ENCODE measurements around the gene PTGER2.

PTGER2 gene

DNA sequence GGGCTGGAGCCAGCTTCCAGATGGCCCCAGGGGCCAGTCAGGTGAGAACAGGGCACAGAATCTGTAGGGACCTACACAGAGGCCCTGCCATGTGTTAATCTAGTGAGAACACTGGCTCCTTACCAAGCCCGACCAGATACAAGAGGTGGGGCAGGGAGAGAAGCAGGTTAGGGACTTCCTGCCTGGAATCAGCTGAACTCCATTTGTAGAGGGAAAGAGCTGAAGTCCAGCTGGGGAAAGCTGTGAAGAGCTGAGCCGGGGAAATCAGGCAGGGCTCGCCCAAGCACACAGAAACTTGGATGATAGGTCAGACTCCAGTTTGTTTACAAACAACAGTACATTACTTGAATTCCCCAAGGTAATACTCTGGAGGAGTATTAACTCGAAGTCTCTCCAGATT is 46.7 kb downstream of the PTGER2 start:
- no peaks in the 10 kb centered on the region for H3K79me2 ChIP-seq (ENCODE audit: control insufficient read depth, insufficient read depth, low read length)
- H2BK5ac ChIP-seq (ENCODE audit: low read length) = no peak overlapping the region
- no peaks in the 10 kb centered on the region for H3K36me3 ChIP-seq (ENCODE audit: control insufficient read depth, insufficient read depth, low read length)
- H3K4me3 ChIP-seq (ENCODE audit: low read length) = no peak overlapping the region
- no peak overlapping the region for H4K8ac ChIP-seq (ENCODE audit: low read depth, low read length)
- H3K23ac ChIP-seq (ENCODE audit: low read length) = no peak overlapping the region
- H4K5ac ChIP-seq (ENCODE audit: low read length) = no peak overlapping the region
- no peak overlapping the region for H2AK5ac ChIP-seq (ENCODE audit: low read length)
- H3K9ac ChIP-seq (ENCODE audit: low read length) = no peak overlapping the region
- no peak overlapping the region for H3K4me2 ChIP-seq (ENCODE audit: low read length)
- no peak overlapping the region for H3K18ac ChIP-seq (ENCODE audit: low read length)
- H3K79me1 ChIP-seq (ENCODE audit: low read length) = no peaks in the 10 kb centered on the region
- DNase-seq = peak; percentile 73
- no peak overlapping the region for H2BK120ac ChIP-seq (ENCODE audit: low read depth, low read length)
- H3K27ac ChIP-seq (ENCODE audit: low read depth, low read length) = no peak overlapping the region
- no peak overlapping the region for H3K56ac ChIP-seq (ENCODE audit: low read length)
- no CpG with 5 or more reads among the region's 4 CpGs for WGBS (ENCODE audit: extremely low coverage, insufficient coverage, low lambda C conversion rate)
- H3K4me1 ChIP-seq (ENCODE audit: control insufficient read depth, low read depth, low read length) = no peaks in the 10 kb centered on the region
- no peak overlapping the region for H2BK15ac ChIP-seq (replicated peaks; ENCODE audit: low read depth)
- no peaks in the 10 kb centered on the region for H3K27me3 ChIP-seq (ENCODE audit: insufficient read depth, low read length, poor library complexity)
- H3K4ac ChIP-seq (ENCODE audit: low read depth, low read length) = no peak overlapping the region

DNA sequence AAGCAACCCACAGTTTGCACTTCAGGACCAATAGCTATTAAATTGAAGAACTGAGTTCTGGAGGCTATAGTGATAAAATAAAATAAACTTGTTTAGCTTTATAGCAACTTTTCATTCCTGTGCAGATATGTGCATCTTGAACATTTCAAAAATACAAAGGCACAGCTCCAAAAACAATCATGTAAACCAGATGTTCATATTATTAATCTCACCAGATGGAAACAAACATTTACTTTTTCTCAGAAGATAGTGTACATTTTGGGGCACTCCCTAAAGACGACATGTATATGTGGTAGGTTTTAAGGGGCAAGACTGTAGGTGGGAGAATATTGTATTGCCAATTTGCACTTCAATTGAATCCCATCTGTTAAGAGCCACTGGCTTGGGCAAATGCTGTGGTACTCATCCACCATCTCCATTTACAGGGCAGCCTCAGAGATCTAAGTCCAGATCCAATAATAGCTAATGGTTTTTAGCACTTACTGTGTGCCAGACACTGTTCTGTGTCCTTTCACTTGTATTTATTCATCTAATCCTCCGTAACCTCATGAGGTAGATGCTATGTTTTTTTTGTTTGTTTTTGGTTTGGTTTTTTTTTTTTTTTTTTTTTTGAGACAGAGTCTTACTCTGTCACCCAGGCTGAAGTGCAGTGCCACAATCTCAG is 49.1 kb downstream of the PTGER2 start:
- Histone ChIP-seq H3K79me1 (ENCODE audit: low read length) (no peaks in the 10 kb centered on the region), H2BK5ac (ENCODE audit: low read length) (no peak overlapping the region), H3K4me3 (ENCODE audit: low read length) (no peak overlapping the region), H3K4me1 (ENCODE audit: control insufficient read depth, low read depth, low read length) (no peaks in the 10 kb centered on the region), H2BK120ac (ENCODE audit: low read depth, low read length) (no peak overlapping the region), H2BK15ac (replicated peaks; ENCODE audit: low read depth) (no peak overlapping the region), H3K36me3 (ENCODE audit: control insufficient read depth, insufficient read depth, low read length) (no peaks in the 10 kb centered on the region), H3K27ac (ENCODE audit: low read depth, low read length) (no peak overlapping the region), H3K56ac (ENCODE audit: low read length) (no peak overlapping the region), H3K27me3 (ENCODE audit: insufficient read depth, low read length, poor library complexity) (no peaks in the 10 kb centered on the region), H3K4me2 (ENCODE audit: low read length) (no peak overlapping the region), H4K8ac (ENCODE audit: low read depth, low read length) (no peak overlapping the region), H2AK5ac (ENCODE audit: low read length) (no peak overlapping the region), H4K5ac (ENCODE audit: low read length) (no peak overlapping the region), H3K18ac (ENCODE audit: low read length) (no peak overlapping the region), H3K4ac (ENCODE audit: low read depth, low read length) (no peak overlapping the region), H3K9ac (ENCODE audit: low read length) (no peak overlapping the region), H3K23ac (ENCODE audit: low read length) (no peak overlapping the region), H3K79me2 (ENCODE audit: control insufficient read depth, insufficient read depth, low read length) (no peaks in the 10 kb centered on the region)
- WGBS (ENCODE audit: extremely low coverage, insufficient coverage, low lambda C conversion rate) = no CpG with 5 or more reads among the region's 2 CpGs
- DNase-seq = no peak

- H3K4ac ChIP-seq (ENCODE audit: low read depth, low read length) = no peak overlapping the region
- no peaks in the 10 kb centered on the region for H3K4me1 ChIP-seq (ENCODE audit: control insufficient read depth, low read depth, low read length)
- no peak overlapping the region for H2BK15ac ChIP-seq (replicated peaks; ENCODE audit: low read depth)
- no peak overlapping the region for H4K5ac ChIP-seq (ENCODE audit: low read length)
- H3K27ac ChIP-seq (ENCODE audit: low read depth, low read length) = no peak overlapping the region
- no peak overlapping the region for H3K4me3 ChIP-seq (ENCODE audit: low read length)
- H2BK120ac ChIP-seq (ENCODE audit: low read depth, low read length) = no peak overlapping the region
- no peak overlapping the region for H2BK5ac ChIP-seq (ENCODE audit: low read length)
- no peak overlapping the region for H3K56ac ChIP-seq (ENCODE audit: low read length)
- H3K4me2 ChIP-seq (ENCODE audit: low read length) = no peak overlapping the region
- no peak overlapping the region for H4K8ac ChIP-seq (ENCODE audit: low read depth, low read length)
- no peaks in the 10 kb centered on the region for H3K79me2 ChIP-seq (ENCODE audit: control insufficient read depth, insufficient read depth, low read length)
- H3K9ac ChIP-seq (ENCODE audit: low read length) = no peak overlapping the region
- no peaks in the 10 kb centered on the region for H3K79me1 ChIP-seq (ENCODE audit: low read length)
- no peak overlapping the region for H3K18ac ChIP-seq (ENCODE audit: low read length)
- no CpG with 5 or more reads among the region's 1 CpG for WGBS (ENCODE audit: extremely low coverage, insufficient coverage, low lambda C conversion rate)
- H3K23ac ChIP-seq (ENCODE audit: low read length) = no peak overlapping the region
- no peak overlapping the region for H2AK5ac ChIP-seq (ENCODE audit: low read length)
- no peak for DNase-seq
- H3K27me3 ChIP-seq (ENCODE audit: insufficient read depth, low read length, poor library complexity) = no peaks in the 10 kb centered on the region
- no peaks in the 10 kb centered on the region for H3K36me3 ChIP-seq (ENCODE audit: control insufficient read depth, insufficient read depth, low read length)
Observed at GRCh38 chr14:52363961-52364360, 49.8 kb downstream of the PTGER2 start.

DNA sequence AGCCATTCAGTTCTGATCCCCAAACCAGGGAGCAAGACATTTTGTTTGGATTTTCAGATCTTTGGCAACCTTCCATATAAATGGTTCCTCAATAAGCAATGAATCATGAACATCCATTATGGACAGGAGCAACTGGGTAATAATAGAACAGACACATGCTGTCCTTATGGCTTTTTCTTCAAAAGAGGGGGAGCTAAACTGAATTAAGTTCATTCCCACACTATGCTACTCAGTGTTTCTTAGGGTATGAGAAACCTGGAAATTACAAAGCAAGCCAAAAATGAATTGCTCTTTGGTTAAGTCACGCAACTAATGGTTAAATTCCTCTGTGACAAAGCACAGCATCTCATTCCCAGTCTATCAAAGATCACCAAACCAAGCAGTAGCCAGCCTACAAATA is 51.0 kb downstream of the PTGER2 start:
- H2BK15ac ChIP-seq (replicated peaks; ENCODE audit: low read depth) = no peak overlapping the region
- no peaks in the 10 kb centered on the region for H3K79me1 ChIP-seq (ENCODE audit: low read length)
- H3K9ac ChIP-seq (ENCODE audit: low read length) = no peak overlapping the region
- no peak overlapping the region for H3K4me2 ChIP-seq (ENCODE audit: low read length)
- no peak overlapping the region for H3K27ac ChIP-seq (ENCODE audit: low read depth, low read length)
- H3K79me2 ChIP-seq (ENCODE audit: control insufficient read depth, insufficient read depth, low read length) = no peaks in the 10 kb centered on the region
- H2BK120ac ChIP-seq (ENCODE audit: low read depth, low read length) = no peak overlapping the region
- H3K4me3 ChIP-seq (ENCODE audit: low read length) = no peak overlapping the region
- H3K18ac ChIP-seq (ENCODE audit: low read length) = no peak overlapping the region
- H3K27me3 ChIP-seq (ENCODE audit: insufficient read depth, low read length, poor library complexity) = no peaks in the 10 kb centered on the region
- no peak overlapping the region for H3K56ac ChIP-seq (ENCODE audit: low read length)
- no peaks in the 10 kb centered on the region for H3K36me3 ChIP-seq (ENCODE audit: control insufficient read depth, insufficient read depth, low read length)
- WGBS (ENCODE audit: extremely low coverage, insufficient coverage, low lambda C conversion rate) = no CpG with 5 or more reads among the region's 1 CpG
- no peak for DNase-seq
- H4K8ac ChIP-seq (ENCODE audit: low read depth, low read length) = no peak overlapping the region
- no peak overlapping the region for H4K5ac ChIP-seq (ENCODE audit: low read length)
- H2BK5ac ChIP-seq (ENCODE audit: low read length) = no peak overlapping the region
- no peak overlapping the region for H2AK5ac ChIP-seq (ENCODE audit: low read length)
- H3K23ac ChIP-seq (ENCODE audit: low read length) = no peak overlapping the region
- no peak overlapping the region for H3K4ac ChIP-seq (ENCODE audit: low read depth, low read length)
- no peaks in the 10 kb centered on the region for H3K4me1 ChIP-seq (ENCODE audit: control insufficient read depth, low read depth, low read length)

- Histone ChIP-seq H2BK120ac (ENCODE audit: low read depth, low read length) (no peak overlapping the region), H3K4me3 (ENCODE audit: low read length) (no peak overlapping the region), H3K4me2 (ENCODE audit: low read length) (no peak overlapping the region), H3K27me3 (ENCODE audit: insufficient read depth, low read length, poor library complexity) (no peaks in the 10 kb centered on the region), H3K4me1 (ENCODE audit: control insufficient read depth, low read depth, low read length) (no peaks in the 10 kb centered on the region), H3K9ac (ENCODE audit: low read length) (no peak overlapping the region), H3K27ac (ENCODE audit: low read depth, low read length) (no peak overlapping the region), H3K4ac (ENCODE audit: low read depth, low read length) (no peak overlapping the region), H3K23ac (ENCODE audit: low read length) (no peak overlapping the region), H3K79me2 (ENCODE audit: control insufficient read depth, insufficient read depth, low read length) (no peaks in the 10 kb centered on the region), H4K8ac (ENCODE audit: low read depth, low read length) (no peak overlapping the region), H3K18ac (ENCODE audit: low read length) (no peak overlapping the region), H3K56ac (ENCODE audit: low read length) (no peak overlapping the region), H2BK15ac (replicated peaks; ENCODE audit: low read depth) (no peak overlapping the region), H2BK5ac (ENCODE audit: low read length) (no peak overlapping the region), H3K36me3 (ENCODE audit: control insufficient read depth, insufficient read depth, low read length) (no peaks in the 10 kb centered on the region), H2AK5ac (ENCODE audit: low read length) (no peak overlapping the region), H3K79me1 (ENCODE audit: low read length) (no peaks in the 10 kb centered on the region), H4K5ac (ENCODE audit: low read length) (no peak overlapping the region)
- DNase-seq = no peak
- WGBS (ENCODE audit: extremely low coverage, insufficient coverage, low lambda C conversion rate) = no CpG with 5 or more reads among the region's 3 CpGs
Observed at GRCh38 chr14:52366796-52367315, 52.7 kb downstream of the PTGER2 start.

DNA sequence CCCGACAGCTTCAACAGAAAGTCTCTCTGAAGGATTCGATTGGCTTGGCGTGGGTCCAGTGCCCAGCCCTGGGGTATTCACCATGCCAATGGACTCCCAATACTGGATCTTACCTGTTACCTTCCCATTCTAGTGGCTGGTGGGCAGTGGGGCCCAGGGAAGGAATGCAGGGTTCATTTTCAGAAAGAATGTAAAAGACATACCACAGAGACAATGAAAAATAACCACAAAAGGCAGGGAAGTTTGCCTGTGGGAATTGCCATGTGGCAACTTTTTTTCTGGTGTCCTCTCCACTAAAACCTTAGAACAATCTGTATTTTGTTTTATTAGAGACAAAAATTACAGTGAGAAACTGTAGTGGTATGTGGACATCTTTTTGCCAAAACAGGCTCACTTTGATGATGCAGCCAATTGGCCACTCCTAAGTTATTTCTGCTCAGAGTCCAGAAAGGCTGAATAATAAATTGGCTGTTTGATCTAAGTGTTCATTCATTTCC is 55.2 kb downstream of the PTGER2 start:
- H3K56ac ChIP-seq (ENCODE audit: low read length) = no peak overlapping the region
- H3K4ac ChIP-seq (ENCODE audit: low read depth, low read length) = no peak overlapping the region
- H3K9ac ChIP-seq (ENCODE audit: low read length) = no peak overlapping the region
- no peak overlapping the region for H2BK5ac ChIP-seq (ENCODE audit: low read length)
- no peaks in the 10 kb centered on the region for H3K36me3 ChIP-seq (ENCODE audit: control insufficient read depth, insufficient read depth, low read length)
- DNase-seq = no peak
- no peaks in the 10 kb centered on the region for H3K79me1 ChIP-seq (ENCODE audit: low read length)
- no peaks in the 10 kb centered on the region for H3K4me1 ChIP-seq (ENCODE audit: control insufficient read depth, low read depth, low read length)
- H3K27me3 ChIP-seq (ENCODE audit: insufficient read depth, low read length, poor library complexity) = no peaks in the 10 kb centered on the region
- no peaks in the 10 kb centered on the region for H3K79me2 ChIP-seq (ENCODE audit: control insufficient read depth, insufficient read depth, low read length)
- H2AK5ac ChIP-seq (ENCODE audit: low read length) = no peak overlapping the region
- no peak overlapping the region for H3K23ac ChIP-seq (ENCODE audit: low read length)
- H4K5ac ChIP-seq (ENCODE audit: low read length) = no peak overlapping the region
- H3K4me3 ChIP-seq (ENCODE audit: low read length) = no peak overlapping the region
- no peak overlapping the region for H2BK15ac ChIP-seq (replicated peaks; ENCODE audit: low read depth)
- no peak overlapping the region for H2BK120ac ChIP-seq (ENCODE audit: low read depth, low read length)
- no CpG with 5 or more reads among the region's 3 CpGs for WGBS (ENCODE audit: extremely low coverage, insufficient coverage, low lambda C conversion rate)
- H3K4me2 ChIP-seq (ENCODE audit: low read length) = no peak overlapping the region
- H4K8ac ChIP-seq (ENCODE audit: low read depth, low read length) = no peak overlapping the region
- H3K18ac ChIP-seq (ENCODE audit: low read length) = no peak overlapping the region
- H3K27ac ChIP-seq (ENCODE audit: low read depth, low read length) = no peak overlapping the region
